Prostate gland (tissue), 2 donors: ENCODE data around the gene NTNG2.

ENCODE experiments used
- CTCF ChIP-seq, 4 experiments: fragments of 200-600 bp in 2 of 4; fragments of 450-650 bp in 2 of 4; sonication (generic) in 2 of 4; IDR thresholded peaks; 1 replicate in 3 of 4; 2 replicates in 1 of 4; pipeline ENCODE4 v1.5.1; 2016 to 2019; ENCODE audit warnings: antibody characterized with exemption in 4 of 4, mild to moderate bottlenecking in 2 of 4, moderate library complexity in 2 of 4
- POLR2AphosphoS5 ChIP-seq: sonication (generic); formaldehyde crosslinking; IDR thresholded peaks from one replicate; pipeline ENCODE4 v1.6.1; 2017; ENCODE audit warnings: antibody characterized with exemption

- no peak for TF ChIP-seq CTCF (IDR thresholded peaks at IDR 0.05)
- no peak for TF ChIP-seq POLR2AphosphoS5
Observed at GRCh38 chr9:132239518-132239917, 77.7 kb downstream of the NTNG2 start.
